ENCODE data around the gene TRIM52.

- TF ChIP-seq CTCF (IDR thresholded peaks at IDR 0.05) (no peak), EZH2phosphoT487 (IDR thresholded peaks at IDR 0.05) (no peak)
These were observed 44.6 kb downstream of the TRIM52 start for GRCh38 chr5:181215997-181216989.

Data from neural progenitor cell (in vitro differentiated cells).